Measurements from ENCODE around the gene GPRC5C.

DNA sequence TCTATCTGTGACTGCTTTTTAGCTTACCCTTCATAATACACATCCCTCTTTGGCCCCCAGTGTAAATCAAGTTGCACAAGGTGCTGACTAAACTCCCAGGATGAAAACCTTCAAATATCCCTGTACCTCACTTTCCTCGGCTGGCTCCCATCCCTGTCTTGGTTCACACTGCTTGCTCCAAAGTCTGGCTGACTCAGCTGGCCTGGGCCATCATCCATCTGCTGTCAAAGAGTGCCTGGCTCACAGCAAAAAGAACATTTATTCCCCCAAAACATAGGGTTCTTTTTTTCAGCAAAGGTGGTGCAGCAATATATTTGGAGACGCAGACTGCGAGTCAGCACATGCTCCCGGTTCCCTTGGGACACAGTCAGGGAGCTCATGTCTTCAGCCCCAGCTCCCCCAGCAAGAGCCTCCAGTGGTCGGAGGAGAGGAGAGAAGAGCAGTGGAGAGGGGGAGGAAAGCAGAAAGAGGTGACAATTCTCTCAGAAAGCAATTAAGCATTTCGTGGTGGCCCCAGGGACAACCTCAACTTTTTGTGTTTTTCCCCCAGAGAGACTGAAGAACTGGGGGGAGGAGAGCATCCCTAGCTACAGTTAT lies 38.4 kb upstream of the GPRC5C start:
- TF ChIP-seq POLR2A (IDR thresholded peaks at IDR 0.05; ENCODE audit: extremely low read depth, insufficient read length): no peak
- TF ChIP-seq, protein P1, sequence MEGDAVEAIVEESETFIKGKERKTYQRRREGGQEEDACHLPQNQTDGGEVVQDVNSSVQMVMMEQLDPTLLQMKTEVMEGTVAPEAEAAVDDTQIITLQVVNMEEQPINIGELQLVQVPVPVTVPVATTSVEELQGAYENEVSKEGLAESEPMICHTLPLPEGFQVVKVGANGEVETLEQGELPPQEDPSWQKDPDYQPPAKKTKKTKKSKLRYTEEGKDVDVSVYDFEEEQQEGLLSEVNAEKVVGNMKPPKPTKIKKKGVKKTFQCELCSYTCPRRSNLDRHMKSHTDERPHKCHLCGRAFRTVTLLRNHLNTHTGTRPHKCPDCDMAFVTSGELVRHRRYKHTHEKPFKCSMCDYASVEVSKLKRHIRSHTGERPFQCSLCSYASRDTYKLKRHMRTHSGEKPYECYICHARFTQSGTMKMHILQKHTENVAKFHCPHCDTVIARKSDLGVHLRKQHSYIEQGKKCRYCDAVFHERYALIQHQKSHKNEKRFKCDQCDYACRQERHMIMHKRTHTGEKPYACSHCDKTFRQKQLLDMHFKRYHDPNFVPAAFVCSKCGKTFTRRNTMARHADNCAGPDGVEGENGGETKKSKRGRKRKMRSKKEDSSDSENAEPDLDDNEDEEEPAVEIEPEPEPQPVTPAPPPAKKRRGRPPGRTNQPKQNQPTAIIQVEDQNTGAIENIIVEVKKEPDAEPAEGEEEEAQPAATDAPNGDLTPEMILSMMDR (IDR thresholded peaks at IDR 0.05; ENCODE audit: low read depth, low read length): no peak

Measured in NB4 (cell line).